A549 (cell line): ENCODE measurements around the gene CHAF1A.

Experiments used
- NPAS2 ChIP-seq: fragments of 250-450 bp; sonication (Bioruptor Pico); IDR thresholded peaks from 2 replicates; pipeline ENCODE4 v1.8.0; 2022; ENCODE audit warnings: mild to moderate bottlenecking, moderate library complexity, borderline replicate concordance
- TF ChIP-seq, protein P1 (sequence below): IDR thresholded peaks from 2 replicates; pipeline ENCODE4 v1.6.1; 2012
- TF ChIP-seq, protein P2 (sequence below): fragments of >200 bp; sonication (Bioruptor Twin); formaldehyde crosslinking; IDR thresholded peaks from 3 replicates; pipeline ENCODE4 v1.5.1; 2016

DNA sequence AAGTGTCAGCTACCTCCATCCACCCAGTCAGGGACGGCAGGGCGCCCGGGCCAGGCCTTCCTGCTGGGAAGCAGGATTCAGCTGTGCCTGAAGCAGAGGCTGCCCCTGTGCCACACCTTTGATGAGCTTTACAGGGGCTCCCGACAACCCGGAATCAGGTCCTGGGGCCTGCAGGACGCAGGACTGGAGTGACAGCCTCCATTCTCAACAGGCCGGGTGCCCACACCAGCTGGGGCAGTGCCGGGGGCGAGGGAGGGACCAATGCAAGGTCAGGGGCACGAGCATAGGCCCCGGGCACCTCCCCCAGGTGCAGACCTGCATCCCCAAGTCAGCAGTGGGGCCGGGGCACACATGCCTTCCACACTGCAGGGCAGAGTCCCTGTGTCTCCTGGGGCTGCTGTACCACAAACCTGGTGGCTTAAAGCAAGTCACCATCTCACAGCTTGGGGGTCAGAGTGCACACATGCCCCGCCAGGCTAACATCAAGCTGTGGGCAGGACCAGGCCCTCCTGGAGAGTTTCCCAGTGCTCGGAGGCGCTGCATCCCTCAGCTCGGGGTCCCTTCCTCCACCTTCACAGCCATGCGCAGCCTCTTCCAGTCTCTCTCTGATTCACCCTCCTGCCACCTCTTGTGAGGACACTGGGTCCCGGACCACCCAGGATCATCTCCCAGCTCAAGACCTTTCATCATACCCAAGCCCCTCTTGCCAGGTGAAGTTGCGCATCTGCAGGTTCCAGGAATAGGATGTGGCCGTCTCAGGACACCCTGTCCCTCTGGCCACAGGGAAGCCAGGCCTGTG lies 41.7 kb downstream of the CHAF1A start:
- TF ChIP-seq, protein P1, sequence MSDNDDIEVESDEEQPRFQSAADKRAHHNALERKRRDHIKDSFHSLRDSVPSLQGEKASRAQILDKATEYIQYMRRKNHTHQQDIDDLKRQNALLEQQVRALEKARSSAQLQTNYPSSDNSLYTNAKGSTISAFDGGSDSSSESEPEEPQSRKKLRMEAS, result no peak
- TF ChIP-seq, protein P2, sequence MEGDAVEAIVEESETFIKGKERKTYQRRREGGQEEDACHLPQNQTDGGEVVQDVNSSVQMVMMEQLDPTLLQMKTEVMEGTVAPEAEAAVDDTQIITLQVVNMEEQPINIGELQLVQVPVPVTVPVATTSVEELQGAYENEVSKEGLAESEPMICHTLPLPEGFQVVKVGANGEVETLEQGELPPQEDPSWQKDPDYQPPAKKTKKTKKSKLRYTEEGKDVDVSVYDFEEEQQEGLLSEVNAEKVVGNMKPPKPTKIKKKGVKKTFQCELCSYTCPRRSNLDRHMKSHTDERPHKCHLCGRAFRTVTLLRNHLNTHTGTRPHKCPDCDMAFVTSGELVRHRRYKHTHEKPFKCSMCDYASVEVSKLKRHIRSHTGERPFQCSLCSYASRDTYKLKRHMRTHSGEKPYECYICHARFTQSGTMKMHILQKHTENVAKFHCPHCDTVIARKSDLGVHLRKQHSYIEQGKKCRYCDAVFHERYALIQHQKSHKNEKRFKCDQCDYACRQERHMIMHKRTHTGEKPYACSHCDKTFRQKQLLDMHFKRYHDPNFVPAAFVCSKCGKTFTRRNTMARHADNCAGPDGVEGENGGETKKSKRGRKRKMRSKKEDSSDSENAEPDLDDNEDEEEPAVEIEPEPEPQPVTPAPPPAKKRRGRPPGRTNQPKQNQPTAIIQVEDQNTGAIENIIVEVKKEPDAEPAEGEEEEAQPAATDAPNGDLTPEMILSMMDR, result no peak
- TF ChIP-seq NPAS2 (CRISPR knock-in tag), result no peak
